SU-DHL-6 (cell line): ENCODE results near the gene IGF2R.

Source experiments
- CTCF ChIP-seq: fragments of 200-600 bp; sonication (generic); IDR thresholded peaks from one replicate; pipeline ENCODE4 v1.5.1; 2017; ENCODE audit warnings: antibody characterized with exemption, mild to moderate bottlenecking, low read length, moderate library complexity; ENCODE audit not compliant: insufficient read depth, poor library complexity, severe bottlenecking
- EZH2phosphoT487 ChIP-seq: fragments of 200-600 bp; sonication (generic), shearing (Covaris generic); conservative IDR thresholded peaks from 2 replicates; pipeline ENCODE4 v1.6.1; 2018; ENCODE audit warnings: mild to moderate bottlenecking, antibody characterized with exemption, low read length, moderate library complexity, mixed read lengths

DNA sequence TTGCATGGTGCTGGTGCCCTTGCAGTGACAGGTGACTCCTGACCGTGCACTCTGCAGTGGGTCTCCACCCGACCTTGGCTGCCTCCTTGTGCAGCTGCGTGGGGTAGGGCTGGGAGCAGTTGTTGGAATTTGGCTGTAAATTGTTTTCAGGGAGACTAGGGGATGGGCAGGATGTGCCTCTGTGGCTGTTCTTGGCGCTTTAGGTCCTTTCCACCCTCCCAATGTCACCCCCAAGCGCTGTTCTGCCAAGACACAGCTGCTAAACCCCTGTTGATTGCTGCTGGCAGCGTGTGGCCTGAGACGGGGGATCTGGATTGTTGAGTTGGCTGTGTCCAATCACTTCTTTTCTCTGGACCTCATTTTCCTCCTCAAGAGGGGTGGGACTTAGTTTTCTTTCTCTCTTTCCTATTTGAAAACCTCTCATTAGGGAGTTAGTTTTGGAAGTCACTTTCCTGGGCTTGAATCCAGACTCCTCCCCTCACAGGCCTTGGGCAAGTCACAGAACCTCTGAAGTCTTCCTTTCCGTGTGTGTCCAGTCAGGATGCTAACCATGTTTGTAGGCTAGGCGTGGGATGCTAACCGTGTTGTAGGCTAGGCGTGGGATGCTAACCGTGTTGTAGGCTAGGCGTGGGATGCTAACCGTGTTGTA lies 8.5 kb downstream of the IGF2R start:
- TF ChIP-seq CTCF (no peak), EZH2phosphoT487 (no peak)
